HG02884 (cell line): Measurements from ENCODE around the gene PRDM16.

Experiments
- ATAC-seq: cut with Tn5 transposase; IDR thresholded peaks from one replicate; pipeline ENCODE4 v1.9.1; 2021; ENCODE audit warnings: mild to moderate bottlenecking, moderate library complexity; ENCODE audit not compliant: unreplicated experiment

Gene PRDM16

GRCh38 chr1:3196577-3197245, 127.7 kb downstream of the PRDM16 start:
- ATAC-seq = no peak

GRCh38 chr1:3197781-3198316, 128.8 kb downstream of the PRDM16 start:
- no peak for ATAC-seq

- ATAC-seq = no peak
These were observed 129.6 kb downstream of the PRDM16 start for GRCh38 chr1:3198371-3199271.

- ATAC-seq = no peak
These were observed 135.7 kb downstream of the PRDM16 start for GRCh38 chr1:3204725-3205124.

- no peak for ATAC-seq
These were observed 136.8 kb downstream of the PRDM16 start for GRCh38 chr1:3205815-3206214.

- no peak for ATAC-seq
These were observed 137.7 kb downstream of the PRDM16 start for GRCh38 chr1:3206696-3207095.

GRCh38 chr1:3207217-3207848, 138.3 kb downstream of the PRDM16 start:
- no peak for ATAC-seq

GRCh38 chr1:3208819-3209200, 139.8 kb downstream of the PRDM16 start:
- no peak for ATAC-seq

GRCh38 chr1:3209201-3209600, 140.2 kb downstream of the PRDM16 start:
- ATAC-seq = no peak

GRCh38 chr1:3211582-3212375, 142.8 kb downstream of the PRDM16 start:
- no peak for ATAC-seq

- ATAC-seq = no peak
These were observed 143.7 kb downstream of the PRDM16 start for GRCh38 chr1:3212453-3213355.

GRCh38 chr1:3213730-3214129, 144.7 kb downstream of the PRDM16 start:
- no peak for ATAC-seq

- no peak for ATAC-seq
These were observed 146.4 kb downstream of the PRDM16 start for GRCh38 chr1:3215198-3216014.

GRCh38 chr1:3216015-3216391, 147.0 kb downstream of the PRDM16 start:
- no peak for ATAC-seq

- ATAC-seq = no peak
These were observed 148.2 kb downstream of the PRDM16 start for GRCh38 chr1:3217181-3217641.

- no peak for ATAC-seq
These were observed 149.1 kb downstream of the PRDM16 start for GRCh38 chr1:3217979-3218679.

GRCh38 chr1:3219005-3219790, 150.2 kb downstream of the PRDM16 start:
- no peak for ATAC-seq
